ENCODE data around the gene PNLDC1. TPM values are rescaled to one million over a fixed set of nuclear protein-coding genes. Genes with fewer than 3 reads are reported as not detected.
"Not testable (repeated sequence)": the region's sequence is repeated elsewhere in the genome, so short reads cannot be mapped to it uniquely, and the experiment has no call there.

The PNLDC1 gene
- total and polyA plus RNA-seq, 2 donors, result 0.28 to 0.39 TPM

GRCh38 chr6:159813781-159814180 is 13.7 kb downstream of the PNLDC1 start:
- H3K36me3 ChIP-seq (ENCODE audit: control insufficient read depth in 2 of 2, insufficient read depth in 2 of 2, low read length in 1 of 2), result no peaks in the 10 kb centered on the region
- H3K27ac ChIP-seq (ENCODE audit: low read depth in 1 of 2, low read length in 1 of 2), result no peak overlapping the region
- H3K4me1 ChIP-seq (ENCODE audit: control insufficient read depth in 2 of 2, insufficient read depth in 2 of 2, low read length in 2 of 2), result peaks cover under 1 to 18% of the 10 kb centered on the region in 2 donors
- WGBS, result 90% methylated on average over 9 of the region's 9 CpGs
- no peak for DNase-seq (ENCODE audit: low read depth in 6 of 9, low spot score in 9 of 9)
- no peak overlapping the region for H3K4me3 ChIP-seq (ENCODE audit: low read length in 2 of 2)
- no peaks in the 10 kb centered on the region for H3K27me3 ChIP-seq (ENCODE audit: control insufficient read depth in 2 of 2, insufficient read depth in 1 of 2, low read length in 1 of 2)
- no peaks in the 10 kb centered on the region for H3K9me3 ChIP-seq (ENCODE audit: control insufficient read depth in 2 of 2, insufficient read depth in 1 of 2, low read length in 1 of 2)

- Histone ChIP-seq H3K4me1 (ENCODE audit: control insufficient read depth in 2 of 2, insufficient read depth in 2 of 2, low read length in 2 of 2) (peaks cover 9 to 33% of the 10 kb centered on the region in 2 donors), H3K27me3 (ENCODE audit: control insufficient read depth in 2 of 2, insufficient read depth in 1 of 2, low read length in 1 of 2) (no peaks in the 10 kb centered on the region), H3K9me3 (ENCODE audit: control insufficient read depth in 2 of 2, insufficient read depth in 1 of 2, low read length in 1 of 2) (no peaks in the 10 kb centered on the region), H3K36me3 (ENCODE audit: control insufficient read depth in 2 of 2, insufficient read depth in 2 of 2, low read length in 1 of 2) (peaks cover 0 to 3% of the 10 kb centered on the region in 2 donors), H3K27ac (ENCODE audit: low read depth in 1 of 2, low read length in 1 of 2) (no peak overlapping the region), H3K4me3 (ENCODE audit: low read length in 2 of 2) (no peak overlapping the region)
- WGBS, result 88% methylated on average over 6 of the region's 6 CpGs
- no peak for DNase-seq (ENCODE audit: low read depth in 6 of 9, low spot score in 9 of 9)
These were observed 15.3 kb downstream of the PNLDC1 start for GRCh38 chr6:159815410-159815809.

- not testable (repeated sequence) for H3K4me3 ChIP-seq (ENCODE audit: low read length in 2 of 2); H3K9me3 ChIP-seq (ENCODE audit: control insufficient read depth in 2 of 2, insufficient read depth in 1 of 2, low read length in 1 of 2); H3K36me3 ChIP-seq (ENCODE audit: control insufficient read depth in 2 of 2, insufficient read depth in 2 of 2, low read length in 1 of 2); DNase-seq (ENCODE audit: low read depth in 6 of 9, low spot score in 9 of 9); H3K27ac ChIP-seq (ENCODE audit: low read depth in 1 of 2, low read length in 1 of 2); H3K27me3 ChIP-seq (ENCODE audit: control insufficient read depth in 2 of 2, insufficient read depth in 1 of 2, low read length in 1 of 2)
- 92% methylated on average over 3 of the region's 3 CpGs for WGBS
- peaks cover 18 to 47% of the 10 kb centered on the region in 2 donors for H3K4me1 ChIP-seq (ENCODE audit: control insufficient read depth in 2 of 2, insufficient read depth in 2 of 2, low read length in 2 of 2)
These were observed 16.7 kb downstream of the PNLDC1 start for GRCh38 chr6:159816775-159817174.

GRCh38 chr6:159817951-159818739 is 18.1 kb downstream of the PNLDC1 start:
- no peaks in the 10 kb centered on the region for H3K27me3 ChIP-seq (ENCODE audit: control insufficient read depth in 2 of 2, insufficient read depth in 1 of 2, low read length in 1 of 2)
- WGBS, result 83% methylated on average over 23 of the region's 23 CpGs
- DNase-seq (ENCODE audit: low read depth in 6 of 9, low spot score in 9 of 9), result no peak
- H3K27ac ChIP-seq (ENCODE audit: low read depth in 1 of 2, low read length in 1 of 2), result no peak overlapping the region
- peaks cover 20 to 56% of the 10 kb centered on the region in 2 donors for H3K4me1 ChIP-seq (ENCODE audit: control insufficient read depth in 2 of 2, insufficient read depth in 2 of 2, low read length in 2 of 2)
- no peaks in the 10 kb centered on the region for H3K9me3 ChIP-seq (ENCODE audit: control insufficient read depth in 2 of 2, insufficient read depth in 1 of 2, low read length in 1 of 2)
- H3K4me3 ChIP-seq (ENCODE audit: low read length in 2 of 2), result no peak overlapping the region
- peaks cover 0 to 3% of the 10 kb centered on the region in 2 donors for H3K36me3 ChIP-seq (ENCODE audit: control insufficient read depth in 2 of 2, insufficient read depth in 2 of 2, low read length in 1 of 2)

GRCh38 chr6:159819098-159819497 is 19.0 kb downstream of the PNLDC1 start:
- Histone ChIP-seq H3K27me3 (ENCODE audit: control insufficient read depth in 2 of 2, insufficient read depth in 1 of 2, low read length in 1 of 2) (no peaks in the 10 kb centered on the region), H3K4me1 (ENCODE audit: control insufficient read depth in 2 of 2, insufficient read depth in 2 of 2, low read length in 2 of 2) (peaks cover 20 to 60% of the 10 kb centered on the region in 2 donors), H3K4me3 (ENCODE audit: low read length in 2 of 2) (no peak overlapping the region), H3K27ac (ENCODE audit: low read depth in 1 of 2, low read length in 1 of 2) (peak overlapping the region; percentile 89 to 92), H3K9me3 (ENCODE audit: control insufficient read depth in 2 of 2, insufficient read depth in 1 of 2, low read length in 1 of 2) (no peaks in the 10 kb centered on the region), H3K36me3 (ENCODE audit: control insufficient read depth in 2 of 2, insufficient read depth in 2 of 2, low read length in 1 of 2) (peaks cover 0 to 3% of the 10 kb centered on the region in 2 donors)
- 88% methylated on average over 16 of the region's 16 CpGs for WGBS
- DNase-seq (ENCODE audit: low read depth in 6 of 9, low spot score in 9 of 9), result no peak

GRCh38 chr6:159819932-159820640 is 20.0 kb downstream of the PNLDC1 start:
- peaks cover 20 to 60% of the 10 kb centered on the region in 2 donors for H3K4me1 ChIP-seq (ENCODE audit: control insufficient read depth in 2 of 2, insufficient read depth in 2 of 2, low read length in 2 of 2)
- no peaks in the 10 kb centered on the region for H3K27me3 ChIP-seq (ENCODE audit: control insufficient read depth in 2 of 2, insufficient read depth in 1 of 2, low read length in 1 of 2)
- H3K36me3 ChIP-seq (ENCODE audit: control insufficient read depth in 2 of 2, insufficient read depth in 2 of 2, low read length in 1 of 2), result peaks cover 0 to 3% of the 10 kb centered on the region in 2 donors
- WGBS, result 35% methylated on average over 28 of the region's 28 CpGs
- H3K4me3 ChIP-seq (ENCODE audit: low read length in 2 of 2), result peak overlapping the region; percentile 26 to 31
- H3K27ac ChIP-seq (ENCODE audit: low read depth in 1 of 2, low read length in 1 of 2), result peak overlapping the region; percentile 89 to 92
- H3K9me3 ChIP-seq (ENCODE audit: control insufficient read depth in 2 of 2, insufficient read depth in 1 of 2, low read length in 1 of 2), result no peaks in the 10 kb centered on the region
- DNase-seq (ENCODE audit: low read depth in 6 of 9, low spot score in 9 of 9), result peak in 8 of 9 donors; percentile 55 to 90 (median 72)

- no peaks in the 10 kb centered on the region for H3K27me3 ChIP-seq (ENCODE audit: control insufficient read depth in 2 of 2, insufficient read depth in 1 of 2, low read length in 1 of 2)
- H3K4me1 ChIP-seq (ENCODE audit: control insufficient read depth in 2 of 2, insufficient read depth in 2 of 2, low read length in 2 of 2), result peaks cover 20 to 60% of the 10 kb centered on the region in 2 donors
- H3K27ac ChIP-seq (ENCODE audit: low read depth in 1 of 2, low read length in 1 of 2), result peak overlapping the region in 1 of 2 donors; percentile 92
- H3K4me3 ChIP-seq (ENCODE audit: low read length in 2 of 2), result no peak overlapping the region
- DNase-seq (ENCODE audit: low read depth in 6 of 9, low spot score in 9 of 9), result peak in 3 of 9 donors; percentile 10 to 24 (median 23)
- no peaks in the 10 kb centered on the region for H3K9me3 ChIP-seq (ENCODE audit: control insufficient read depth in 2 of 2, insufficient read depth in 1 of 2, low read length in 1 of 2)
- 27% methylated on average over 11 of the region's 11 CpGs for WGBS
- H3K36me3 ChIP-seq (ENCODE audit: control insufficient read depth in 2 of 2, insufficient read depth in 2 of 2, low read length in 1 of 2), result peaks cover 0 to 3% of the 10 kb centered on the region in 2 donors
These were observed 21.0 kb downstream of the PNLDC1 start for GRCh38 chr6:159821122-159821521.

GRCh38 chr6:159821726-159822125 is 21.6 kb downstream of the PNLDC1 start:
- Histone ChIP-seq H3K27ac (ENCODE audit: low read depth in 1 of 2, low read length in 1 of 2) (no peak overlapping the region), H3K4me3 (ENCODE audit: low read length in 2 of 2) (no peak overlapping the region), H3K27me3 (ENCODE audit: control insufficient read depth in 2 of 2, insufficient read depth in 1 of 2, low read length in 1 of 2) (no peaks in the 10 kb centered on the region), H3K9me3 (ENCODE audit: control insufficient read depth in 2 of 2, insufficient read depth in 1 of 2, low read length in 1 of 2) (no peaks in the 10 kb centered on the region), H3K4me1 (ENCODE audit: control insufficient read depth in 2 of 2, insufficient read depth in 2 of 2, low read length in 2 of 2) (peaks cover 20 to 60% of the 10 kb centered on the region in 2 donors), H3K36me3 (ENCODE audit: control insufficient read depth in 2 of 2, insufficient read depth in 2 of 2, low read length in 1 of 2) (peaks cover 0 to 3% of the 10 kb centered on the region in 2 donors)
- WGBS, result 96% methylated on average over 10 of the region's 10 CpGs
- DNase-seq (ENCODE audit: low read depth in 6 of 9, low spot score in 9 of 9), result no peak

GRCh38 chr6:159823953-159824352 is 23.9 kb downstream of the PNLDC1 start:
- Histone ChIP-seq H3K36me3 (ENCODE audit: control insufficient read depth in 2 of 2, insufficient read depth in 2 of 2, low read length in 1 of 2) (peaks cover 0 to 2% of the 10 kb centered on the region in 2 donors), H3K9me3 (ENCODE audit: control insufficient read depth in 2 of 2, insufficient read depth in 1 of 2, low read length in 1 of 2) (peaks cover 0 to 3% of the 10 kb centered on the region in 2 donors), H3K4me1 (ENCODE audit: control insufficient read depth in 2 of 2, insufficient read depth in 2 of 2, low read length in 2 of 2) (peaks cover 18 to 42% of the 10 kb centered on the region in 2 donors), H3K27ac (ENCODE audit: low read depth in 1 of 2, low read length in 1 of 2) (no peak overlapping the region), H3K4me3 (ENCODE audit: low read length in 2 of 2) (no peak overlapping the region), H3K27me3 (ENCODE audit: control insufficient read depth in 2 of 2, insufficient read depth in 1 of 2, low read length in 1 of 2) (no peaks in the 10 kb centered on the region)
- DNase-seq (ENCODE audit: low read depth in 6 of 9, low spot score in 9 of 9), result no peak
- WGBS, result 98% methylated on average over 3 of the region's 3 CpGs
